Upper lobe of left lung (tissue), 6 donors: ENCODE results near the gene CCM2. TPM values are rescaled to one million over a fixed set of nuclear protein-coding genes. Genes with fewer than 3 reads are reported as not detected.

Experiments
- ATAC-seq, 2 donors: fragments of 200-7000 bp; cut with Tn5 transposase; one replicate each; pipeline ENCODE4 v1.9.1; 2022; ENCODE audit warnings: mild to moderate bottlenecking in 2 of 2, moderate library complexity in 2 of 2; ENCODE audit not compliant: low FRiP score in 2 of 2
- DNase-seq, 2 donors: peaks; one replicate each; pipeline ENCODE4 v3.0.0-alpha.2; 2019 to 2020
- H3K27ac ChIP-seq, 4 donors: fragments of 200-600 bp; sonication (generic); one replicate each; pipeline ENCODE4 v1.5.1; 2016 to 2019
- H3K27me3 ChIP-seq, 4 donors: fragments of 200-600 bp; sonication (generic); one replicate each; pipeline ENCODE4 v1.5.1; 2017 to 2019
- H3K36me3 ChIP-seq, 4 donors: fragments of 200-600 bp; sonication (generic); one replicate each; pipeline ENCODE4 v1.5.1; 2016 to 2019
- H3K4me1 ChIP-seq, 4 donors: fragments of 200-600 bp; sonication (generic); one replicate each; pipeline ENCODE4 v1.5.1; 2018 to 2019
- H3K4me3 ChIP-seq, 4 donors: fragments of 200-600 bp; sonication (generic); one replicate each; pipeline ENCODE4 v1.5.1; 2017 to 2019; ENCODE audit warnings: mild to moderate bottlenecking in 2 of 4, moderate library complexity in 1 of 4
- H3K9me3 ChIP-seq, 4 donors: fragments of 200-600 bp; sonication (generic); one replicate each; pipeline ENCODE4 v1.5.1; 2018 to 2019
- CTCF ChIP-seq, 6 experiments: fragments of 450-650 bp in 4 of 6; fragments of 200-600 bp in 2 of 6; sonication (generic) in 2 of 6; IDR thresholded peaks; one replicate each; pipeline ENCODE4 v1.5.1; 2016 to 2019; ENCODE audit warnings: antibody characterized with exemption in 6 of 6
- EP300 ChIP-seq, 4 donors: sonication (generic); formaldehyde crosslinking; IDR thresholded peaks; one replicate each; pipeline ENCODE4 v1.5.1; 2017; ENCODE audit warnings: antibody characterized with exemption in 4 of 4, control low read depth in 2 of 4
- POLR2A ChIP-seq, 4 donors: fragments of 450-650 bp; IDR thresholded peaks; one replicate each; pipeline ENCODE4 v1.5.1; 2016 to 2017; ENCODE audit warnings: antibody characterized with exemption in 4 of 4, mild to moderate bottlenecking in 2 of 4
- POLR2AphosphoS5 ChIP-seq, 2 donors: sonication (generic); formaldehyde crosslinking; IDR thresholded peaks; one replicate each; pipeline ENCODE4 v1.5.1; 2017; ENCODE audit warnings: antibody characterized with exemption in 2 of 2
- WGBS, 2 donors: methylation state at CpG; one replicate each; pipeline ENCODE4 v1.1.5; 2017 to 2018; 5-methylcytosine and 5-hydroxymethylcytosine counted together
- total RNA-seq, 6 donors: library from RNA; depleted of rRNA in 4 of 6; stranded (reverse); fragments of >200 nt in 4 of 6; gene quantifications; one replicate each; pipeline versions ENCODE4 v1.1.0 to v1.2.1, GENCODE V29; 2016 to 2021
- donor health status: DM: no; HTN: no; CAD: no; lungs with moderate emphysema.
- donor health status: DM: no; HTN: yes; CAD: no; lungs with severe emphysema.

The CCM2 gene
- total RNA-seq, 6 donors from 2014 or later = 30.9 to 63.9 (median 46.8) TPM

GRCh38 chr7:45085619-45086200 is 85.7 kb downstream of the CCM2 start:
- Histone ChIP-seq H3K36me3 (no peaks in the 10 kb centered on the region), H3K4me3 (no peak overlapping the region), H3K27ac (no peak overlapping the region), H3K4me1 (peaks cover 0 to 17% (median 13%) of the 10 kb centered on the region in 4 donors), H3K27me3 (peaks cover 0 to 15% (median 6%) of the 10 kb centered on the region in 4 donors), H3K9me3 (no peaks in the 10 kb centered on the region)
- TF ChIP-seq POLR2AphosphoS5 (IDR thresholded peaks at IDR 0.05) = no peak
- TF ChIP-seq EP300 (IDR thresholded peaks at IDR 0.05) = no peak
- TF ChIP-seq CTCF (IDR thresholded peaks at IDR 0.05) = no peak
- no peak for TF ChIP-seq POLR2A (IDR thresholded peaks at IDR 0.05)
- no peak for ATAC-seq
- WGBS, 2 donors = 88 to 94% methylated on average over 11 to 22 of the region's 23 CpGs
- no peak for DNase-seq

- Histone ChIP-seq H3K27ac (no peak overlapping the region), H3K4me1 (peaks cover 0 to 17% (median 13%) of the 10 kb centered on the region in 4 donors), H3K4me3 (no peak overlapping the region), H3K36me3 (no peaks in the 10 kb centered on the region), H3K9me3 (no peaks in the 10 kb centered on the region), H3K27me3 (peaks cover 0 to 15% (median 6%) of the 10 kb centered on the region in 4 donors)
- DNase-seq (no peak), ATAC-seq (no peak)
- WGBS, 2 donors = 87 to 89% methylated on average over 12 to 14 of the region's 15 CpGs
- TF ChIP-seq POLR2AphosphoS5 (IDR thresholded peaks at IDR 0.05) (no peak), CTCF (IDR thresholded peaks at IDR 0.05) (no peak), EP300 (IDR thresholded peaks at IDR 0.05) (no peak)
These were observed 86.5 kb downstream of the CCM2 start for GRCh38 chr7:45086331-45087065.

- 91 to 96% methylated on average over 4 to 6 of the region's 6 CpGs for WGBS, 2 donors
- H3K4me3 ChIP-seq = no peak overlapping the region
- no peak overlapping the region for H3K27ac ChIP-seq
- H3K27me3 ChIP-seq = peaks cover 0 to 15% (median 6%) of the 10 kb centered on the region in 4 donors
- H3K9me3 ChIP-seq = no peaks in the 10 kb centered on the region
- DNase-seq (no peak), ATAC-seq (no peak)
- TF ChIP-seq CTCF (IDR thresholded peaks at IDR 0.05) (no peak), POLR2A (IDR thresholded peaks at IDR 0.05) (no peak), POLR2AphosphoS5 (IDR thresholded peaks at IDR 0.05) (no peak), EP300 (IDR thresholded peaks at IDR 0.05) (no peak)
- peaks cover 0 to 17% (median 13%) of the 10 kb centered on the region in 4 donors for H3K4me1 ChIP-seq
- H3K36me3 ChIP-seq = no peaks in the 10 kb centered on the region
These were observed 87.5 kb downstream of the CCM2 start for GRCh38 chr7:45087301-45088145.

- DNase-seq = no peak
- Histone ChIP-seq H3K27ac (peak overlapping the region in 3 of 4 donors; percentile 60 to 71 (median 61)), H3K4me3 (peak overlapping the region; percentile 31 to 68 (median 58)), H3K36me3 (no peaks in the 10 kb centered on the region), H3K27me3 (peaks cover 0 to 15% (median 6%) of the 10 kb centered on the region in 4 donors), H3K4me1 (peaks cover 0 to 17% (median 13%) of the 10 kb centered on the region in 4 donors), H3K9me3 (no peaks in the 10 kb centered on the region)
- 43 to 54% methylated on average over 12 to 18 of the region's 29 CpGs for WGBS, 2 donors
- TF ChIP-seq POLR2A (IDR thresholded peaks at IDR 0.05) = no peak
- no peak for TF ChIP-seq CTCF (IDR thresholded peaks at IDR 0.05)
- TF ChIP-seq EP300 (IDR thresholded peaks at IDR 0.05) = no peak
- no peak for TF ChIP-seq POLR2AphosphoS5 (IDR thresholded peaks at IDR 0.05)
- ATAC-seq = peak in 1 of 2 donors; percentile 2
These were observed 88.2 kb downstream of the CCM2 start for GRCh38 chr7:45088146-45088701.
